Measurements from ENCODE around the gene HARS2.
"Not testable (repeated sequence)": the region's sequence is repeated elsewhere in the genome, so short reads cannot be mapped to it uniquely, and the experiment has no call there.

The HARS2 gene

GRCh38 chr5:140700177-140701144 is 9.2 kb downstream of the HARS2 start, which contains the start of gene ZMAT2:
ZMAT2 (plus strand) TSS chr5:140700447; CDS start chr5:140700461, 14 bp downstream.
- peak; percentile 83 for DNase-seq (ENCODE audit: low read depth)

- no peak for DNase-seq (ENCODE audit: low read depth)
These were observed 16.6 kb downstream of the HARS2 start for GRCh38 chr5:140707812-140708211.

- not testable (repeated sequence) for DNase-seq (ENCODE audit: low read depth)
These were observed 17.5 kb downstream of the HARS2 start for GRCh38 chr5:140708787-140709186.

GRCh38 chr5:140710899-140711552 is 19.8 kb downstream of the HARS2 start:
- DNase-seq (ENCODE audit: low read depth), result peak; percentile 84

GRCh38 chr5:140711794-140712193 is 20.5 kb downstream of the HARS2 start:
- no peak for DNase-seq (ENCODE audit: low read depth)

- no peak for DNase-seq (ENCODE audit: low read depth)
These were observed 22.4 kb downstream of the HARS2 start for GRCh38 chr5:140713562-140714094.

GRCh38 chr5:140716238-140716637 is 25.0 kb downstream of the HARS2 start:
- not testable (repeated sequence) for DNase-seq (ENCODE audit: low read depth)

- DNase-seq (ENCODE audit: low read depth), result no peak
These were observed 27.0 kb downstream of the HARS2 start for GRCh38 chr5:140718266-140718592.

GRCh38 chr5:140720738-140721137 is 29.5 kb downstream of the HARS2 start:
- DNase-seq (ENCODE audit: low read depth), result not testable (repeated sequence)

- not testable (repeated sequence) for DNase-seq (ENCODE audit: low read depth)
These were observed 30.1 kb downstream of the HARS2 start for GRCh38 chr5:140721395-140721794.

GRCh38 chr5:140725799-140726471 is 34.7 kb downstream of the HARS2 start:
- peak; percentile 79 for DNase-seq (ENCODE audit: low read depth)

- no peak for DNase-seq (ENCODE audit: low read depth)
These were observed 41.8 kb downstream of the HARS2 start for GRCh38 chr5:140733098-140733497.

GRCh38 chr5:140734354-140734753 is 43.1 kb downstream of the HARS2 start:
- DNase-seq (ENCODE audit: low read depth), result no peak

GRCh38 chr5:140737486-140737885 is 46.2 kb downstream of the HARS2 start:
- no peak for DNase-seq (ENCODE audit: low read depth)

GRCh38 chr5:140741967-140742366 is 50.7 kb downstream of the HARS2 start:
- DNase-seq (ENCODE audit: low read depth), result no peak

Measured in activated T-cell treated with anti-CD3 and anti-CD28 coated beads for 48 hours (primary cell).